Upper lobe of left lung (tissue), 6 donors: ENCODE data around the gene CBX8. TPM values are rescaled to one million over a fixed set of nuclear protein-coding genes. Genes with fewer than 3 reads are reported as not detected.
"Not testable (repeated sequence)": the region's sequence is repeated elsewhere in the genome, so short reads cannot be mapped to it uniquely, and the experiment has no call there.

ENCODE experiments used
- ATAC-seq, 2 donors: fragments of 200-7000 bp; cut with Tn5 transposase; one replicate each; pipeline ENCODE4 v1.9.1; 2022; ENCODE audit warnings: mild to moderate bottlenecking in 2 of 2, moderate library complexity in 2 of 2; ENCODE audit not compliant: low FRiP score in 2 of 2
- DNase-seq, 2 donors: peaks; one replicate each; pipeline ENCODE4 v3.0.0-alpha.2; 2019 to 2020
- H3K27ac ChIP-seq, 4 donors: fragments of 200-600 bp; sonication (generic); one replicate each; pipeline ENCODE4 v1.5.1; 2016 to 2019
- H3K27me3 ChIP-seq, 4 donors: fragments of 200-600 bp; sonication (generic); one replicate each; pipeline ENCODE4 v1.5.1; 2017 to 2019
- H3K36me3 ChIP-seq, 4 donors: fragments of 200-600 bp; sonication (generic); one replicate each; pipeline ENCODE4 v1.5.1; 2016 to 2019
- H3K4me1 ChIP-seq, 4 donors: fragments of 200-600 bp; sonication (generic); one replicate each; pipeline ENCODE4 v1.5.1; 2018 to 2019
- H3K4me3 ChIP-seq, 4 donors: fragments of 200-600 bp; sonication (generic); one replicate each; pipeline ENCODE4 v1.5.1; 2017 to 2019; ENCODE audit warnings: mild to moderate bottlenecking in 2 of 4, moderate library complexity in 1 of 4
- H3K9me3 ChIP-seq, 4 donors: fragments of 200-600 bp; sonication (generic); one replicate each; pipeline ENCODE4 v1.5.1; 2018 to 2019
- CTCF ChIP-seq, 6 experiments: fragments of 450-650 bp in 4 of 6; fragments of 200-600 bp in 2 of 6; sonication (generic) in 2 of 6; IDR thresholded peaks; one replicate each; pipeline ENCODE4 v1.5.1; 2016 to 2019; ENCODE audit warnings: antibody characterized with exemption in 6 of 6
- EP300 ChIP-seq, 4 donors: sonication (generic); formaldehyde crosslinking; IDR thresholded peaks; one replicate each; pipeline ENCODE4 v1.5.1; 2017; ENCODE audit warnings: antibody characterized with exemption in 4 of 4, control low read depth in 2 of 4
- POLR2A ChIP-seq, 4 donors: fragments of 450-650 bp; IDR thresholded peaks; one replicate each; pipeline ENCODE4 v1.5.1; 2016 to 2017; ENCODE audit warnings: antibody characterized with exemption in 4 of 4, mild to moderate bottlenecking in 2 of 4
- POLR2AphosphoS5 ChIP-seq, 2 donors: sonication (generic); formaldehyde crosslinking; IDR thresholded peaks; one replicate each; pipeline ENCODE4 v1.5.1; 2017; ENCODE audit warnings: antibody characterized with exemption in 2 of 2
- WGBS, 2 donors: methylation state at CpG; one replicate each; pipeline ENCODE4 v1.1.5; 2017 to 2018; 5-methylcytosine and 5-hydroxymethylcytosine counted together
- total RNA-seq, 6 donors: library from RNA; depleted of rRNA in 4 of 6; stranded (reverse); fragments of >200 nt in 4 of 6; gene quantifications; one replicate each; pipeline versions ENCODE4 v1.1.0 to v1.2.1, GENCODE V29; 2016 to 2021
- donor health status: DM: no; HTN: no; CAD: no; lungs with moderate emphysema.
- donor health status: DM: no; HTN: yes; CAD: no; lungs with severe emphysema.

CBX8 gene
- total RNA-seq, 6 donors from 2014 or later: 2.0 to 16.8 (median 8.8) TPM

DNA sequence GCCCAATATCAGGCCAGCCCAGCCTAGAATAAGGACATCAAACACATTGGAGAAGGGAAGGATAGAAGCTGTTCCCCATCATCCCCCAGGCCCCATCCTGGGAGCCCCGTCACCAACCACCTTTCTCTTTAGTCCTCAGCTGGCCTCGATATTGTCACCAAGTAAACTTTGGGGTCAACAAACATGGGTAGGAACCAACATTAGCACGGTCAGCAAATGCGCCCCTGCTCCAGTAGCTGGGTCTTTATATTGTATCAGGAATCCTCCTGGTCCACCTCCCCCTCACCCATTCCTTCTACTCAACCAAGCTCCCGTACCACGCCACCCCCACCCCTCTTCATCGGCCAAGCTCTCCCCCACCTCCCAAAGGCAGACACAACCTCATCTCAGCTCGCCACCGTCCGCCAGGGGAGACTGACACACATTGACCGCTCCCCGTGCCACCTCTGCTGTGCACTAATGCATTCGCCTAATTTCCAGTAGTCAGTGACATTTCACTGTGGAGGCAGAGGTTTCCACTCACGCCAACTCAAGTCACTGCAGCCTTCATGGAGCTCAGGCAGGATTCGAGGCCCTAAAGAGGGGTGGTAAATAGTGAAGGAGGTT, 39.6 kb downstream of the CBX8 start:
- Histone ChIP-seq H3K36me3 (no peaks in the 10 kb centered on the region), H3K27ac (no peak overlapping the region), H3K4me1 (no peaks in the 10 kb centered on the region), H3K4me3 (no peak overlapping the region), H3K9me3 (no peaks in the 10 kb centered on the region), H3K27me3 (no peaks in the 10 kb centered on the region)
- no peak for DNase-seq
- WGBS, 2 donors: 94 to 96% methylated on average over 15 of the region's 15 CpGs
- no peak for ATAC-seq
- no peak for TF ChIP-seq EP300 (IDR thresholded peaks at IDR 0.05)
- no peak for TF ChIP-seq POLR2AphosphoS5 (IDR thresholded peaks at IDR 0.05)
- no peak for TF ChIP-seq CTCF (IDR thresholded peaks at IDR 0.05)
- no peak for TF ChIP-seq POLR2A (IDR thresholded peaks at IDR 0.05)

- peaks cover 0 to under 1% (median 0%) of the 10 kb centered on the region in 4 donors for H3K27me3 ChIP-seq
- H3K4me3 ChIP-seq: no peak overlapping the region
- H3K36me3 ChIP-seq: no peaks in the 10 kb centered on the region
- H3K9me3 ChIP-seq: no peaks in the 10 kb centered on the region
- TF ChIP-seq POLR2A (IDR thresholded peaks at IDR 0.05): no peak
- no peak for TF ChIP-seq CTCF (IDR thresholded peaks at IDR 0.05)
- TF ChIP-seq EP300 (IDR thresholded peaks at IDR 0.05): no peak
- TF ChIP-seq POLR2AphosphoS5 (IDR thresholded peaks at IDR 0.05): no peak
- no peak overlapping the region for H3K27ac ChIP-seq
- no peaks in the 10 kb centered on the region for H3K4me1 ChIP-seq
- no peak for DNase-seq
- 82 to 87% methylated on average over 14 of the region's 14 CpGs for WGBS, 2 donors
- ATAC-seq: no peak
Observed at GRCh38 chr17:79755591-79755990, 41.3 kb downstream of the CBX8 start.

DNA sequence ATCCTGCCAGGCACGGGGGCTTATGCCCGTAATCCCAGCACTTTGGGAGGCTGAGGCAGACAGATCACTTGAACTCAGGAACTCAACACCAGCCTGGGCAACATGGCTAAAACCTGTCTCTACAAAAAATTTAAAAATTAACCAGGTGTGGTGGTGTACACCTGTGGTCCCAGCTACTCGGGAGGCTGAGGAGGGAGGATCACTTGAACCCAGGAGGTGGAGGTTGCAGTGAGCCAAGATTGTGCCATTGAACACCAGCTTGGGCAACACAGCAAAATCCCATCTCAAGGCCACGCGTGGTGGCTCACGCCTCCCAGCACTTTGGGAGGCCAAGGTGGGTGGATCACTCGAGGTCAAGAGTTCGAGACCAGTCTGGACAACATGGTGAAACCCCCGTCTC, 42.0 kb downstream of the CBX8 start:
- H3K36me3 ChIP-seq, H3K27me3 ChIP-seq, ATAC-seq, H3K4me3 ChIP-seq, H3K27ac ChIP-seq, H3K4me1 ChIP-seq, H3K9me3 ChIP-seq, DNase-seq: not testable (repeated sequence)
- 90 to 91% methylated on average over 4 to 9 of the region's 9 CpGs for WGBS, 2 donors

DNA sequence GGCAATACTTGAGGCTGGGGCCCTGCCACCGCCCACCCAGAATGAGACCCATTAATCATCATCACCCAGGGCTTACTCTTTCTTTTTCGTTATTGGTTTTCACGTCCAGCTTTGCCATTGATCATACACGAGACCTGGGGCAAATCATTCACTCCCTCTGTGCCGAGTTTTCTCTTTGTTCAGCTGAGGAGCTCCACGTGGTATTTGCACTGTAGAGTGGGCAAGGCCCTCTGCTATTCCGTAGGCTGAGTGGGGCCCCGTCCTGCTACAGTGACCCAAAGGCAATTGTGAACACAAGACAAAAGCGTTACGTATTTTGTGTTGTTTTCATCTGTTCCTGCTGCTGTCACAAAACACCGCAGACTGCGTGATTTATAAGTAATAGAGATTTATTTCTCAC, 42.5 kb downstream of the CBX8 start:
- Histone ChIP-seq H3K4me1 (no peaks in the 10 kb centered on the region), H3K27ac (no peak overlapping the region), H3K4me3 (no peak overlapping the region), H3K9me3 (no peaks in the 10 kb centered on the region), H3K36me3 (no peaks in the 10 kb centered on the region), H3K27me3 (peaks cover 0 to 5% (median 2%) of the 10 kb centered on the region in 4 donors)
- ATAC-seq: no peak
- no peak for DNase-seq
- WGBS, 2 donors: 79 to 83% methylated on average over 12 of the region's 12 CpGs
- no peak for TF ChIP-seq CTCF (IDR thresholded peaks at IDR 0.05)

DNA sequence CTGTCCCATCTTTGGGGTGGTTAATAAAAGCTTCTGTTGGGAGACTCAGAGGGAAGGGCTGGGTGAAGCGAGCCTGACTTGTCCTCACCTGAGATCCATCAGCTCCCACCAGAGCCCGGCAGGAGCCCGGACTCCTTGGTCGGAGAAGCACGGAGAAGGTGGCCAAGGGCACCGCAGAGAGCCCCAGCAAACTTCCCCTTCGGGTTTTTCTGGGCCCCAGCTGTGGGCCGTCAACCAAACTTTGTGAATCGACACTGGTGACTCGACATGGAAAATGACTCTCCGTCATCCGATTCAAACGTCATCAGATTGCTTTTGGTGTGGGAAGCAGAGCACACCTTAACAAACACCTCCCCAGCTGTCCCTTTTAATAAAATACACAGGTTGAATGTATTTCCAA, 44.7 kb downstream of the CBX8 start:
- no peak for DNase-seq

More for the DNA sequence above, 44.7 kb downstream of the CBX8 start:
- H3K9me3 ChIP-seq: no peaks in the 10 kb centered on the region
- no peak overlapping the region for H3K27ac ChIP-seq
- no peaks in the 10 kb centered on the region for H3K36me3 ChIP-seq
- WGBS, 2 donors: 63 to 76% methylated on average over 12 to 13 of the region's 13 CpGs
- ATAC-seq: no peak
- H3K27me3 ChIP-seq: peaks cover 0 to 23% (median 16%) of the 10 kb centered on the region in 4 donors
- H3K4me3 ChIP-seq: no peak overlapping the region
- H3K4me1 ChIP-seq: peaks cover 0 to 14% (median 6%) of the 10 kb centered on the region in 4 donors
- TF ChIP-seq POLR2A (IDR thresholded peaks at IDR 0.05) (no peak), CTCF (IDR thresholded peaks at IDR 0.05) (no peak), POLR2AphosphoS5 (IDR thresholded peaks at IDR 0.05) (no peak), EP300 (IDR thresholded peaks at IDR 0.05) (no peak)
